ENCODE measurements around the gene ADAMTSL4. TPM values are rescaled to one million over a fixed set of nuclear protein-coding genes. Genes with fewer than 3 reads are reported as not detected.
A peak's percentile ranks its signal among the peaks of the same experiment; 100 is the strongest.

ADAMTSL4 gene
- total RNA-seq, 1 donor: 5.4 TPM

DNA sequence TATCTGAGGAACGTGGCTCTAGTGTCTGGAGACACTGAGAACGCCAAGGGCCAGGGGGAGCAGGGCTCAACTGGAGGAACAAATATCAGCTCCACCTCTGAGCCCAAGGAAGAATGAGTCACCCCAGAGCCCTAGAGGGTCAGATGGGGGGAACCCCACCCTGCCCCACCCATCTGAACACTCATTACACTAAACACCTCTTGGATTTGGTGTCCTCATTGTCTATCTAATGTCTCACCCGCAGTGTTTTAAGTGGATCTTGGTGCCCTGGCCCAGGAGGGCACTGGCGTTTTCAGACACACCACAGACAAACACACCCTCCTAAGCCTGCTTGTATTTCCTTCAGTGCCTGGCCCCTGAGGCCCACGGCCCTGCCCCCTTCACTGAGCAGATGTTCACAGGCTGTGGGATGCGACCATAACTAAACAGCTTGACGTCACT, 35.8 kb upstream of the ADAMTSL4 start:
- Histone ChIP-seq H3K27me3 (ENCODE audit: insufficient read depth, low read length) (no peaks in the 10 kb centered on the region), H3K27ac (ENCODE audit: low read depth, low read length) (no peak overlapping the region), H3K4me2 (ENCODE audit: insufficient read depth, low read length) (no peak overlapping the region), H3K79me2 (ENCODE audit: insufficient read depth, low read length) (peaks cover 13% of the 10 kb centered on the region), H3K9me3 (ENCODE audit: low read depth, low read length) (no peaks in the 10 kb centered on the region), H3K36me3 (ENCODE audit: insufficient read depth, low read length) (peaks cover 28% of the 10 kb centered on the region), H3K4me3 (ENCODE audit: insufficient read depth, low read length) (no peak overlapping the region), H4K20me1 (ENCODE audit: insufficient read depth, low read length) (no peaks in the 10 kb centered on the region), H2AFZ (ENCODE audit: low read length) (no peak overlapping the region), H3K4me1 (ENCODE audit: insufficient read depth, low read length) (peaks cover 19% of the 10 kb centered on the region)
- TF ChIP-seq, protein P1, sequence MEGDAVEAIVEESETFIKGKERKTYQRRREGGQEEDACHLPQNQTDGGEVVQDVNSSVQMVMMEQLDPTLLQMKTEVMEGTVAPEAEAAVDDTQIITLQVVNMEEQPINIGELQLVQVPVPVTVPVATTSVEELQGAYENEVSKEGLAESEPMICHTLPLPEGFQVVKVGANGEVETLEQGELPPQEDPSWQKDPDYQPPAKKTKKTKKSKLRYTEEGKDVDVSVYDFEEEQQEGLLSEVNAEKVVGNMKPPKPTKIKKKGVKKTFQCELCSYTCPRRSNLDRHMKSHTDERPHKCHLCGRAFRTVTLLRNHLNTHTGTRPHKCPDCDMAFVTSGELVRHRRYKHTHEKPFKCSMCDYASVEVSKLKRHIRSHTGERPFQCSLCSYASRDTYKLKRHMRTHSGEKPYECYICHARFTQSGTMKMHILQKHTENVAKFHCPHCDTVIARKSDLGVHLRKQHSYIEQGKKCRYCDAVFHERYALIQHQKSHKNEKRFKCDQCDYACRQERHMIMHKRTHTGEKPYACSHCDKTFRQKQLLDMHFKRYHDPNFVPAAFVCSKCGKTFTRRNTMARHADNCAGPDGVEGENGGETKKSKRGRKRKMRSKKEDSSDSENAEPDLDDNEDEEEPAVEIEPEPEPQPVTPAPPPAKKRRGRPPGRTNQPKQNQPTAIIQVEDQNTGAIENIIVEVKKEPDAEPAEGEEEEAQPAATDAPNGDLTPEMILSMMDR (IDR thresholded peaks at IDR 0.05; ENCODE audit: extremely low read depth, low read depth, low read length): no peak
- DNase-seq (ENCODE audit: insufficient read length, low spot score, missing footprints): peak; percentile 58

DNA sequence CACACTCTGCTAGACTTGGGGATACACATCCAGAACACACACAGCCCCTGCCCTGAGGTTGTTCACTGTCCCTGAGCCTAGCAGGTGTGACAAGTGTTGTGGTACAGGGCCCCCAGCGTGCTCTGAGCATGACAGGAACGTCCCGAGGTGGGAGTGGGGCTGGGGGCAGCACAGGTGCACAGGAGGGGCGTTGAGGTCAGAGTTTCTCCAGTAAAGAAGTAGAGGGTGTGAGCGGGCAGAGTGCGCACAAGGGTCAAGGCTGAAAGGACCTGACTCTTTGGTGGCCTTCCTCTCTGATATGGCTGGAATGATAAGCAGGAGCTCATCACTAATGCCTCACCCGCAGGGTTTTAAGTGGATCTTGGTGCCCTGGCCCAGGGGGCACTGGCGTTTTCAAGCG, 34.9 kb upstream of the ADAMTSL4 start:
- H3K4me1 ChIP-seq (ENCODE audit: insufficient read depth, low read length): peaks cover 10% of the 10 kb centered on the region
- no peak overlapping the region for H3K4me3 ChIP-seq (ENCODE audit: insufficient read depth, low read length)
- DNase-seq (ENCODE audit: insufficient read length, low spot score, missing footprints): peak; percentile 48
- H4K20me1 ChIP-seq (ENCODE audit: insufficient read depth, low read length): no peaks in the 10 kb centered on the region
- H2AFZ ChIP-seq (ENCODE audit: low read length): no peak overlapping the region
- peaks cover 28% of the 10 kb centered on the region for H3K36me3 ChIP-seq (ENCODE audit: insufficient read depth, low read length)
- H3K79me2 ChIP-seq (ENCODE audit: insufficient read depth, low read length): peaks cover 4% of the 10 kb centered on the region
- no peak overlapping the region for H3K27ac ChIP-seq (ENCODE audit: low read depth, low read length)
- no peak overlapping the region for H3K4me2 ChIP-seq (ENCODE audit: insufficient read depth, low read length)
- no peaks in the 10 kb centered on the region for H3K9me3 ChIP-seq (ENCODE audit: low read depth, low read length)
- no peaks in the 10 kb centered on the region for H3K27me3 ChIP-seq (ENCODE audit: insufficient read depth, low read length)
- TF ChIP-seq, protein P1 (IDR thresholded peaks at IDR 0.05; ENCODE audit: extremely low read depth, low read depth, low read length): no peak

DNA sequence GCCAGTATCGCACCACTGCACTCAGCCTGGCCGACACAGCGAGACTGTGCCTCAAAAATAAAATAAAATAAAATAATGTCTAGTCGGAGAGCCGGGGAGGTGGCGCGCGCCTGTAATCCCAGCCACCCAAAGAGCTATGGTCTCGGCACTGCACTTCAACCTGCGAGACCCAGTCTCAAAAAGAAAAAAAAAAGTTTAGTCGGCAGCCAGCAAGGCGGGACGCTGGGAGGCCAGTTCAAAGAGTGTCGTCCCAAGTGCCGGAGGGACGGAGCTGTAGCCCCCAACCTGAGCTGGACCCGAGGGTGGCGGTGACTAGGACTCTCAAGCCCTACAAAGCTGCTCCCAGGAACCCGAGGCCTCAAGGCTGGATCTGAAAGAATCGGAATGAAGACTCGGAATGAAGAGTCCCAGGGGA, 34.3 kb upstream of the ADAMTSL4 start:
- Histone ChIP-seq H3K27me3 (ENCODE audit: insufficient read depth, low read length) (no peaks in the 10 kb centered on the region), H3K79me2 (ENCODE audit: insufficient read depth, low read length) (no peaks in the 10 kb centered on the region), H3K4me3 (ENCODE audit: insufficient read depth, low read length) (peak overlapping the region; percentile 86), H3K36me3 (ENCODE audit: insufficient read depth, low read length) (peaks cover 28% of the 10 kb centered on the region), H2AFZ (ENCODE audit: low read length) (peak overlapping the region; percentile 99), H3K9me3 (ENCODE audit: low read depth, low read length) (no peaks in the 10 kb centered on the region), H3K4me1 (ENCODE audit: insufficient read depth, low read length) (peaks cover 10% of the 10 kb centered on the region), H3K4me2 (ENCODE audit: insufficient read depth, low read length) (peak overlapping the region; percentile 99), H3K27ac (ENCODE audit: low read depth, low read length) (peak overlapping the region; percentile 79), H4K20me1 (ENCODE audit: insufficient read depth, low read length) (no peaks in the 10 kb centered on the region)
- TF ChIP-seq, protein P1 (IDR thresholded peaks at IDR 0.05; ENCODE audit: extremely low read depth, low read depth, low read length): no peak
- peak; percentile 88 for DNase-seq (ENCODE audit: insufficient read length, low spot score, missing footprints)

DNA sequence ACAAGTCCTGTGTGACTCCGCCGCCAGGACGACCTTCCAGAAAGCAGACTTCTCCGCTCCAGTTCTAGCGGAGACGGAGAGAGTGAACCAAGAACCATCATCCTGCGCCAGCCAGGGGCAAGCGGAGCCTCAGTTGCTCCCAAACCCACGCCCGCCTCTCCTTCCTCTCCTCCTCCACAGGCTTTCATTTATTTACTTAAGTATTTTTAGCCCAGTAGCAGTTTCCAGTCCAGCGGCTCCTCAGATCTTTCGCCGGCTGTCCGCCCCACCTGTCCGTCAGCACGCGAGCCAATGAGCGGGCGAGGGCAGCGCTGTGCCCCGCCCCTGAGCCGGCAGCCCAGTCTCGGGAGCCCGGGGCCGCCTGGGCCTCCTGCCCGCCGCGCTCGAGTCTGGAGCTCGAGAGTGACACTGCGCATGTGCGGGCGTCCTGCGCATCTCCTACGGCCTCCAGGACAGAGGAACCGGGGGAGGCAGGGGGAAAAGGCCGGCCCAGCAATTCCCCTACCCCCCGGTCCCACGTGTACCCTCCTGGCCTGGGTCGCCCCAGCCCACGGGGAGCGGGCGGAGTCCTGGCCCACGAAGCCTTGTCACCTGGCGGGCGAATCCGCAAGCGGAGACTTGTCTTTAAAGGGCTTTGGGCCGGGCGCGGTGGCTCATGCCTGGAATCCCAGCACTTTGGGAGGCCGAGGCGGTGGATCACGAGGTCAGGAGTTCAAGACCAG, 33.7 kb upstream of the ADAMTSL4 start, which contains the start of gene FALEC:
FALEC (plus strand) TSS at position 425 of the 722 bp plus-strand sequence.
- peak within 1 kb of the TSS; percentile 79 for H3K27ac ChIP-seq (ENCODE audit: low read depth, low read length)
- peak within 1 kb of the TSS; percentile 99 for H3K4me2 ChIP-seq (ENCODE audit: insufficient read depth, low read length)
- no peaks in the 10 kb centered on the region for H3K9me3 ChIP-seq (ENCODE audit: low read depth, low read length)
- H2AFZ ChIP-seq (ENCODE audit: low read length): peak within 1 kb of the TSS; percentile 99
- TF ChIP-seq, protein P1 (IDR thresholded peaks at IDR 0.05; ENCODE audit: extremely low read depth, low read depth, low read length): no peak
- peak; percentile 99 for DNase-seq (ENCODE audit: insufficient read length, low spot score, missing footprints)
- H3K27me3 ChIP-seq (ENCODE audit: insufficient read depth, low read length): no peaks in the 10 kb centered on the region
- H3K36me3 ChIP-seq (ENCODE audit: insufficient read depth, low read length): peaks cover 26% of the 10 kb centered on the region
- peak within 1 kb of the TSS; percentile 86 for H3K4me3 ChIP-seq (ENCODE audit: insufficient read depth, low read length)
- H3K4me1 ChIP-seq (ENCODE audit: insufficient read depth, low read length): peaks cover 10% of the 10 kb centered on the region
- H3K79me2 ChIP-seq (ENCODE audit: insufficient read depth, low read length): no peaks in the 10 kb centered on the region
- H4K20me1 ChIP-seq (ENCODE audit: insufficient read depth, low read length): no peaks in the 10 kb centered on the region

All from osteoblast (primary cell).